Amniotic epithelial cell (primary cell): ENCODE measurements around the gene FOXN3.
"Not testable (repeated sequence)": the region's sequence is repeated elsewhere in the genome, so short reads cannot be mapped to it uniquely, and the experiment has no call there.

ENCODE experiments used
- DNase-seq: peaks from one replicate; pipeline ENCODE4 v3.0.0-alpha.2; 2010; ENCODE audit warnings: low read depth

Gene FOXN3

GRCh38 chr14:89129570-89129969 is 287.5 kb downstream of the FOXN3 start:
- peak; percentile 28 for DNase-seq

GRCh38 chr14:89128311-89129026 is 288.6 kb downstream of the FOXN3 start:
- DNase-seq, result no peak

- DNase-seq, result no peak
Observed at GRCh38 chr14:89126461-89126860, 290.6 kb downstream of the FOXN3 start.

- DNase-seq, result no peak
Observed at GRCh38 chr14:89125216-89125615, 291.8 kb downstream of the FOXN3 start.

GRCh38 chr14:89123851-89124250 is 293.2 kb downstream of the FOXN3 start:
- no peak for DNase-seq

GRCh38 chr14:89123215-89123614 is 293.8 kb downstream of the FOXN3 start:
- no peak for DNase-seq

- no peak for DNase-seq
Observed at GRCh38 chr14:89121968-89122620, 294.9 kb downstream of the FOXN3 start.

- no peak for DNase-seq
Observed at GRCh38 chr14:89117012-89117411, 300.0 kb downstream of the FOXN3 start.

- no peak for DNase-seq
Observed at GRCh38 chr14:89114109-89114508, 302.9 kb downstream of the FOXN3 start.

- DNase-seq, result no peak
Observed at GRCh38 chr14:89112720-89113119, 304.3 kb downstream of the FOXN3 start.

- DNase-seq, result not testable (repeated sequence)
Observed at GRCh38 chr14:89111766-89112543, 305.1 kb downstream of the FOXN3 start.

- DNase-seq, result not testable (repeated sequence)
Observed at GRCh38 chr14:89111232-89111631, 305.8 kb downstream of the FOXN3 start.

- DNase-seq, result no peak
Observed at GRCh38 chr14:89110110-89110509, 306.9 kb downstream of the FOXN3 start.

GRCh38 chr14:89108608-89109007 is 308.4 kb downstream of the FOXN3 start:
- no peak for DNase-seq

- no peak for DNase-seq
Observed at GRCh38 chr14:89107626-89108025, 309.4 kb downstream of the FOXN3 start.
